WTC11 (cell line): Measurements from ENCODE around the gene SHFL. TPM values are rescaled to one million over a fixed set of nuclear protein-coding genes. Genes with fewer than 3 reads are reported as not detected.

Source experiments
- ATAC-seq: fragments of 200-7000 bp; cut with Tn5 transposase; 2 replicates; pipeline ENCODE4 v1.10.0; 2021; ENCODE audit warnings: mild to moderate bottlenecking, moderate library complexity
- CTCF ChIA-PET: fragments of 300-600 bp; sonication (Branson Sonifier 250); formaldehyde crosslinking; loops from one replicate; lab custom pipeline; 2021; ENCODE audit warnings: antibody characterized with exemption; lab: Charles Lee
- POLR2A ChIA-PET: fragments of 350-600 bp; sonication (Branson Sonifier 250); formaldehyde crosslinking; loops from one replicate; lab custom pipeline; 2021; ENCODE audit warnings: antibody characterized with exemption; lab: Charles Lee
- DNase-seq: peaks from one replicate; pipeline ENCODE4 v3.0.0; 2021; ENCODE audit warnings: low spot score
- H3K27ac Mint-ChIP-seq: 2 replicates; pipeline ENCODE4 v1.8.0; 2021; ENCODE audit warnings: mixed read lengths
- H3K27me3 Mint-ChIP-seq: 2 replicates; pipeline ENCODE4 v1.8.0; 2021; ENCODE audit warnings: low read depth, mild to moderate bottlenecking, moderate library complexity, mixed read lengths
- H3K36me3 Mint-ChIP-seq: 2 replicates; pipeline ENCODE4 v1.8.0; 2021; ENCODE audit warnings: mixed read lengths
- H3K4me1 Mint-ChIP-seq: 2 replicates; pipeline ENCODE4 v1.8.0; 2022; ENCODE audit warnings: mixed read lengths
- H3K4me3 Mint-ChIP-seq: 2 replicates; pipeline ENCODE4 v1.8.0; 2021; ENCODE audit warnings: mild to moderate bottlenecking, moderate library complexity, mixed read lengths
- H3K9me3 Mint-ChIP-seq: 2 replicates; pipeline ENCODE4 v1.8.0; 2021; ENCODE audit warnings: mixed read lengths
- ARID4B ChIP-seq: sonication (generic); formaldehyde crosslinking; IDR thresholded peaks from 2 replicates; pipeline ENCODE4 v1.8.0; 2023; ENCODE audit warnings: missing genetic modification reagents, mild to moderate bottlenecking, borderline replicate concordance
- ATF2 ChIP-seq: sonication (generic); formaldehyde crosslinking; IDR thresholded peaks from 2 replicates; pipeline ENCODE4 v1.8.1; 2022; ENCODE audit warnings: low read depth, missing genetic modification reagents, borderline replicate concordance
- CDX4 ChIP-seq: fragments of 250-450 bp; sonication (Bioruptor Pico); IDR thresholded peaks from 2 replicates; pipeline ENCODE4 v1.9.0; 2021; ENCODE audit warnings: moderate library complexity, mild to moderate bottlenecking, inconsistent platforms, borderline replicate concordance
- CREB1 ChIP-seq: sonication (generic); formaldehyde crosslinking; IDR thresholded peaks from 2 replicates; pipeline ENCODE4 v1.8.0; 2023; ENCODE audit warnings: mild to moderate bottlenecking, missing genetic modification reagents
- CREM ChIP-seq: sonication (generic); formaldehyde crosslinking; IDR thresholded peaks from 2 replicates; pipeline ENCODE4 v1.8.1; 2022; ENCODE audit warnings: mild to moderate bottlenecking, missing genetic modification reagents, moderate library complexity
- E2F1 ChIP-seq: sonication (generic); formaldehyde crosslinking; IDR thresholded peaks from 2 replicates; pipeline ENCODE4 v1.8.0; 2022; ENCODE audit warnings: mild to moderate bottlenecking, missing genetic modification reagents
- ELF4 ChIP-seq: sonication (generic); formaldehyde crosslinking; IDR thresholded peaks from 2 replicates; pipeline ENCODE4 v1.8.1; 2022; ENCODE audit warnings: low read depth, mild to moderate bottlenecking, moderate library complexity, missing genetic modification reagents
- GTF2I ChIP-seq: fragments of 250-450 bp; sonication (Bioruptor Pico); conservative IDR thresholded peaks from 2 replicates; pipeline ENCODE4 v1.4.0; 2021; ENCODE audit warnings: mild to moderate bottlenecking
- MAX ChIP-seq: sonication (generic); formaldehyde crosslinking; IDR thresholded peaks from 2 replicates; pipeline ENCODE4 v1.8.0; 2022; ENCODE audit warnings: mild to moderate bottlenecking, missing genetic modification reagents
- MLX ChIP-seq: sonication (generic); formaldehyde crosslinking; IDR thresholded peaks from 2 replicates; pipeline ENCODE4 v1.8.1; 2023; ENCODE audit warnings: mild to moderate bottlenecking, missing genetic modification reagents, moderate library complexity
- NR3C1 ChIP-seq: sonication (generic); formaldehyde crosslinking; conservative IDR thresholded peaks from 2 replicates; pipeline ENCODE4 v1.8.1; 2023; ENCODE audit warnings: low read depth, mild to moderate bottlenecking, missing genetic modification reagents
- SOX15 ChIP-seq: fragments of 250-450 bp; sonication (Bioruptor Pico); IDR thresholded peaks from 2 replicates; pipeline ENCODE4 v1.9.0; 2021; ENCODE audit warnings: mild to moderate bottlenecking
- STAT6 ChIP-seq: sonication (generic); formaldehyde crosslinking; conservative IDR thresholded peaks from 2 replicates; pipeline ENCODE4 v1.8.1; 2023; ENCODE audit warnings: mild to moderate bottlenecking, low read depth, missing genetic modification reagents, moderate library complexity
- TEAD1 ChIP-seq: sonication (generic); formaldehyde crosslinking; IDR thresholded peaks from 2 replicates; pipeline ENCODE4 v1.8.0; 2022; ENCODE audit warnings: mild to moderate bottlenecking, missing genetic modification reagents
- ZNF512 ChIP-seq: sonication (generic); formaldehyde crosslinking; IDR thresholded peaks from 2 replicates; pipeline ENCODE4 v1.8.1; 2022; ENCODE audit warnings: missing genetic modification reagents, borderline replicate concordance
- ZNF532 ChIP-seq: fragments of 250-450 bp; sonication (Bioruptor Pico); IDR thresholded peaks from 2 replicates; pipeline ENCODE4 v1.9.0; 2021; ENCODE audit warnings: mild to moderate bottlenecking, borderline replicate concordance
- total RNA-seq: library from RNA; stranded (reverse); gene quantifications from 3 replicates; pipeline ENCODE4 v1.2.3, GENCODE V29; 2021

SHFL gene
- total RNA-seq, 1 experiment from 2014 or later, result 22.5 TPM

- POLR2A ChIA-PET, result interaction anchor here (0.6 kb wide), 1 partner anchor 1024 kb away, joined by 7 read pairs; no protein-coding TSS in a partner anchor
- Mint-ChIP-seq H3K4me3 (no peak overlapping the region), H3K27ac (no peak overlapping the region), H3K4me1 (peaks cover 3% of the 10 kb centered on the region; the same call in 1 of the 2 replicates), H3K27me3 (peaks cover 37% of the 10 kb centered on the region), H3K9me3 (no peaks in the 10 kb centered on the region), H3K36me3 (peaks cover 14% of the 10 kb centered on the region)
- no peak for DNase-seq
- no peak for TF ChIP-seq SOX15 (CRISPR knock-in tag)
- TF ChIP-seq CREB1, result no peak
- TF ChIP-seq MLX (CRISPR knock-in tag), result no peak
- TF ChIP-seq E2F1 (CRISPR knock-in tag), result no peak
- no peak for TF ChIP-seq TEAD1 (CRISPR knock-in tag)
- no peak for TF ChIP-seq CREM
- TF ChIP-seq GTF2I (CRISPR knock-in tag), result no peak
- no peak for TF ChIP-seq ZNF512 (CRISPR knock-in tag)
- TF ChIP-seq STAT6 (CRISPR knock-in tag), result no peak
- TF ChIP-seq CDX4 (CRISPR knock-in tag), result no peak
- TF ChIP-seq NR3C1 (CRISPR knock-in tag), result no peak
- no peak for TF ChIP-seq ATF2 (CRISPR knock-in tag)
- no peak for TF ChIP-seq ZNF532 (CRISPR knock-in tag)
- no peak for TF ChIP-seq MAX (CRISPR knock-in tag)
- no peak for TF ChIP-seq ELF4
- no peak for TF ChIP-seq ARID4B (CRISPR knock-in tag)
- ATAC-seq, result no peak
- CTCF ChIA-PET, result no interaction called here
These were observed 6.0 kb downstream of the SHFL start for GRCh38 chr19:10091895-10092641.
